ENCODE results near the gene MAGI2. TPM values are rescaled to one million over a fixed set of nuclear protein-coding genes. Genes with fewer than 3 reads are reported as not detected.

The MAGI2 gene
- total and polyA plus RNA-seq, 2 of the 13 experiments (the other 11 are each of a cell fraction or from before 2014, with no cell fraction given), result 1.5 to 3.8 TPM

GRCh38 chr7:78279457-78279856 is 1174.0 kb downstream of the MAGI2 start:
- CTCF ChIA-PET (ENCODE audit: low intra/inter-chr PET ratio, low total read pairs), result no interaction called here
- in situ Hi-C loops (cut with HindIII; ENCODE audit: extremely low pct_ligation_motif_present, low pct_unique_long_range_greater_than_20kb), result no loop called here
- H3K79me2 ChIP-seq (ENCODE audit: insufficient read depth, low read length), result no peaks in the 10 kb centered on the region
- no peak for FAIRE-seq
- no peak overlapping the region for H3K4me3 ChIP-seq (replicated peaks in 1 of 3; ENCODE audit: insufficient read depth in 1 of 3, low read depth in 2 of 3, low read length in 3 of 3)
- no peak overlapping the region for H3K9ac ChIP-seq (ENCODE audit: insufficient read depth, low read depth, low read length)
- POLR2A ChIA-PET, result no interaction called here
- intact Hi-C loops (cut with micrococcal nuclease; ENCODE audit: unreplicated experiment), result no loop called here
- H3K27ac ChIP-seq (ENCODE audit: extremely low read length, insufficient read depth, low read length), result no peak overlapping the region
- no peaks in the 10 kb centered on the region for H4K20me1 ChIP-seq (ENCODE audit: insufficient read depth, low read length)
- H3K27me3 ChIP-seq (ENCODE audit: control insufficient read depth in 1 of 2, insufficient read depth in 2 of 2, low read length in 2 of 2), result no peaks in the 10 kb centered on the region
- ATAC-seq, result no peak
- no TSS peak for BruUV-seq (replicated peaks)
- no peak overlapping the region for H2AFZ ChIP-seq (ENCODE audit: low read length)
- H3K36me3 ChIP-seq (replicated peaks in 1 of 2; ENCODE audit: control insufficient read depth in 1 of 2, insufficient read depth in 2 of 2, low read length in 2 of 2), result no peaks in the 10 kb centered on the region
- no peak overlapping the region for H3K4me2 ChIP-seq (ENCODE audit: low read depth, low read length)
- WGBS (ENCODE audit: low lambda C conversion rate), result 40% methylated on average over 1 of the region's 1 CpG
- DNase-seq (ENCODE audit: low spot score), result no peak
- H3K4me1 ChIP-seq (ENCODE audit: insufficient read depth, low read length), result no peaks in the 10 kb centered on the region
- no peaks in the 10 kb centered on the region for H3K9me3 ChIP-seq (ENCODE audit: low read length)
- no peak for TF ChIP-seq MATR3 (CRISPR knock-in tag; IDR thresholded peaks at IDR 0.05)
- TF ChIP-seq JUND (CRISPR knock-in tag; IDR thresholded peaks at IDR 0.05), result no peak
- TF ChIP-seq ZNF552 (CRISPR knock-in tag; IDR thresholded peaks at IDR 0.05; ENCODE audit: borderline replicate concordance), result no peak
- TF ChIP-seq PCBP2 (optimal IDR thresholded peaks at IDR 0.05; ENCODE audit: low read depth, low read length, poor library complexity, severe bottlenecking), result no peak
- no peak for TF ChIP-seq MXI1 (IDR thresholded peaks at IDR 0.05; ENCODE audit: borderline replicate concordance, low read depth, low read length)
- no peak for TF ChIP-seq MAZ (IDR thresholded peaks at IDR 0.05; ENCODE audit: borderline replicate concordance, low read depth, low read length)
- no peak for TF ChIP-seq MAZ (CRISPR knock-in tag; IDR thresholded peaks at IDR 0.05; ENCODE audit: low read depth)
- TF ChIP-seq ZNF446 (CRISPR knock-in tag; IDR thresholded peaks at IDR 0.05), result no peak
- no peak for TF ChIP-seq ZNF691 (CRISPR knock-in tag; IDR thresholded peaks at IDR 0.05; ENCODE audit: borderline replicate concordance, low read depth)
- no peak for TF ChIP-seq ZNF20 (CRISPR knock-in tag; IDR thresholded peaks at IDR 0.05)
- TF ChIP-seq ZNF10 (CRISPR knock-in tag; IDR thresholded peaks at IDR 0.05; ENCODE audit: borderline replicate concordance, low read depth), result no peak
- TF ChIP-seq ZSCAN20 (CRISPR knock-in tag; IDR thresholded peaks at IDR 0.05; ENCODE audit: borderline replicate concordance), result no peak
- no peak for TF ChIP-seq ZNF768 (CRISPR knock-in tag; IDR thresholded peaks at IDR 0.05)
- TF ChIP-seq SSRP1 (CRISPR knock-in tag; IDR thresholded peaks at IDR 0.05), result no peak
- no peak for TF ChIP-seq MIER2 (CRISPR knock-in tag; IDR thresholded peaks at IDR 0.05)
- no peak for TF ChIP-seq ADNP (CRISPR knock-in tag; IDR thresholded peaks at IDR 0.05)
- no peak for TF ChIP-seq MYC (CRISPR knock-in tag; IDR thresholded peaks at IDR 0.05; ENCODE audit: borderline replicate concordance)
- TF ChIP-seq ATF5 (CRISPR knock-in tag; IDR thresholded peaks at IDR 0.05; ENCODE audit: low read depth), result no peak
- no peak for TF ChIP-seq CREB1 (IDR thresholded peaks at IDR 0.05)
- no peak for TF ChIP-seq CREB1 (CRISPR knock-in tag; IDR thresholded peaks at IDR 0.05)
